Left lung (tissue), 10 donors: ENCODE data around the gene LTC4S. TPM values are rescaled to one million over a fixed set of nuclear protein-coding genes. Genes with fewer than 3 reads are reported as not detected.

ENCODE experiments used
- ATAC-seq: fragments of 200-7000 bp; cut with Tn5 transposase; one replicate; pipeline ENCODE4 v1.9.1; 2020; ENCODE audit warnings: moderate library complexity
- DNase-seq, 4 donors: peaks; one replicate each; pipeline ENCODE4 v3.0.0-alpha.2; 2013 to 2020
- H3K27ac ChIP-seq, 2 donors: fragments of 200-600 bp; sonication (generic) in 1 of 2; one replicate each; pipeline versions ENCODE4 v1.5.0 to v1.8.0; 2020 to 2021
- H3K27me3 ChIP-seq, 2 donors: fragments of 200-600 bp; sonication (generic) in 1 of 2; one replicate each; pipeline versions ENCODE4 v1.5.0 to v1.8.0; 2020 to 2021
- H3K36me3 ChIP-seq, 2 donors: fragments of 200-600 bp; sonication (generic) in 1 of 2; one replicate each; pipeline versions ENCODE4 v1.5.0 to v1.8.0; 2020 to 2021
- H3K4me1 ChIP-seq, 2 donors: fragments of 200-600 bp; one replicate each; pipeline ENCODE4 v1.8.0; 2021
- H3K4me3 ChIP-seq, 2 donors: fragments of 200-600 bp; sonication (generic) in 1 of 2; one replicate each; pipeline versions ENCODE4 v1.5.0 to v1.8.0; 2020 to 2021; ENCODE audit warnings: mild to moderate bottlenecking in 1 of 2
- H3K9me3 ChIP-seq, 2 donors: fragments of 200-600 bp; sonication (generic) in 1 of 2; one replicate each; pipeline versions ENCODE4 v1.5.0 to v1.8.0; 2020 to 2021
- CTCF ChIP-seq, 2 donors: fragments of 200-600 bp; sonication (generic) in 1 of 2; IDR thresholded peaks; one replicate each; pipeline versions ENCODE4 v1.5.0 to v1.8.0; 2021; ENCODE audit warnings: antibody characterized with exemption in 2 of 2
- intact Hi-C, 2 donors: fragments of 100-400 bp; cut with DNase I; formaldehyde crosslinking; loops; one replicate each; pipeline versions ENCODE4 v1.11.2 to v1.14.2; 2022
- polyA plus RNA-seq, 6 donors: library from polyadenylated mRNA; unstranded; fragments of 120-200 nt; gene quantifications; one replicate each; pipeline ENCODE4 v1.2.1, GENCODE V29; 2013; ENCODE audit not compliant: insufficient read length in 6 of 6
- total RNA-seq, 2 donors: library from RNA; stranded (reverse); fragmentation: NEBNext Ultra II Directional; extraction: Animal tissue kit (Norgen Biotek cat#: 25700); gene quantifications; one replicate each; pipeline ENCODE4 v1.2.1, GENCODE V29; 2021
- donor health status: DM: no; HTN: yes; CAD: no.
- donor health status: DM: no; HTN: no; CAD: no.

Gene LTC4S
- total and polyA plus RNA-seq, 8 donors: 3.0 to 19.6 (median 5.0) TPM

GRCh38 chr5:179749857-179750508 lies 43.8 kb upstream of the LTC4S start:
- Histone ChIP-seq H3K4me1 (peaks cover 7 to 46% of the 10 kb centered on the region in 2 donors), H3K4me3 (no peak overlapping the region), H3K9me3 (no peaks in the 10 kb centered on the region), H3K27me3 (no peaks in the 10 kb centered on the region), H3K36me3 (peaks cover 0 to 13% of the 10 kb centered on the region in 2 donors), H3K27ac (no peak overlapping the region)
- no peak for TF ChIP-seq CTCF (IDR thresholded peaks at IDR 0.05)
- peak in 1 of 4 donors; percentile 8 for DNase-seq
- no peak for ATAC-seq
- intact Hi-C loops: no loop called here

GRCh38 chr5:179753971-179754370 lies 39.8 kb upstream of the LTC4S start:
- no peaks in the 10 kb centered on the region for H3K9me3 ChIP-seq
- intact Hi-C loops: no loop called here
- H3K27me3 ChIP-seq: no peaks in the 10 kb centered on the region
- no peak overlapping the region for H3K4me3 ChIP-seq
- H3K4me1 ChIP-seq: peaks cover 7 to 47% of the 10 kb centered on the region in 2 donors
- peaks cover 0 to 13% of the 10 kb centered on the region in 2 donors for H3K36me3 ChIP-seq
- peak; percentile 90 for ATAC-seq
- peak in 1 of 4 donors; percentile 15 for DNase-seq
- H3K27ac ChIP-seq: no peak overlapping the region
- no peak for TF ChIP-seq CTCF (IDR thresholded peaks at IDR 0.05)

GRCh38 chr5:179755022-179755421 lies 38.8 kb upstream of the LTC4S start:
- Histone ChIP-seq H3K27ac (no peak overlapping the region), H3K27me3 (no peaks in the 10 kb centered on the region), H3K4me3 (no peak overlapping the region), H3K9me3 (no peaks in the 10 kb centered on the region), H3K36me3 (peaks cover 0 to 6% of the 10 kb centered on the region in 2 donors), H3K4me1 (peaks cover 12 to 58% of the 10 kb centered on the region in 2 donors)
- no peak for DNase-seq
- ATAC-seq: no peak
- no peak for TF ChIP-seq CTCF (IDR thresholded peaks at IDR 0.05)
- intact Hi-C loops: no loop called here

GRCh38 chr5:179758955-179759354 lies 34.8 kb upstream of the LTC4S start:
- ATAC-seq: no peak
- no peaks in the 10 kb centered on the region for H3K36me3 ChIP-seq
- H3K4me1 ChIP-seq: peaks cover 31 to 85% of the 10 kb centered on the region in 2 donors
- DNase-seq: no peak
- H3K4me3 ChIP-seq: no peak overlapping the region
- no peaks in the 10 kb centered on the region for H3K9me3 ChIP-seq
- H3K27ac ChIP-seq: peak overlapping the region in 1 of 2 donors; percentile 66
- TF ChIP-seq CTCF (IDR thresholded peaks at IDR 0.05): no peak
- H3K27me3 ChIP-seq: no peaks in the 10 kb centered on the region
- intact Hi-C loops: no loop called here

- intact Hi-C loops: loop anchor here in 1 of 2 donors (5.0 to 10.0 kb wide), 2 partner anchors 37 to 145 kb away; partner anchors contain the start of gene TBC1D9B
- no peak for ATAC-seq
- peak overlapping the region in 1 of 2 donors; percentile 66 for H3K27ac ChIP-seq
- no peaks in the 10 kb centered on the region for H3K9me3 ChIP-seq
- H3K36me3 ChIP-seq: no peaks in the 10 kb centered on the region
- TF ChIP-seq CTCF (IDR thresholded peaks at IDR 0.05): no peak
- peaks cover 25 to 85% of the 10 kb centered on the region in 2 donors for H3K4me1 ChIP-seq
- H3K4me3 ChIP-seq: no peak overlapping the region
- peak in 1 of 4 donors; percentile 37 for DNase-seq
- no peaks in the 10 kb centered on the region for H3K27me3 ChIP-seq
Measured at GRCh38 chr5:179759581-179760551, 33.9 kb upstream of the LTC4S start.
